GM21786 (cell line): Measurements from ENCODE around the gene WSCD2.
"Not testable (repeated sequence)": the region's sequence is repeated elsewhere in the genome, so short reads cannot be mapped to it uniquely, and the experiment has no call there.

Source experiments
- ATAC-seq: cut with Tn5 transposase; IDR thresholded peaks from one replicate; pipeline ENCODE4 v1.9.1; 2021; ENCODE audit not compliant: unreplicated experiment

The WSCD2 gene

DNA sequence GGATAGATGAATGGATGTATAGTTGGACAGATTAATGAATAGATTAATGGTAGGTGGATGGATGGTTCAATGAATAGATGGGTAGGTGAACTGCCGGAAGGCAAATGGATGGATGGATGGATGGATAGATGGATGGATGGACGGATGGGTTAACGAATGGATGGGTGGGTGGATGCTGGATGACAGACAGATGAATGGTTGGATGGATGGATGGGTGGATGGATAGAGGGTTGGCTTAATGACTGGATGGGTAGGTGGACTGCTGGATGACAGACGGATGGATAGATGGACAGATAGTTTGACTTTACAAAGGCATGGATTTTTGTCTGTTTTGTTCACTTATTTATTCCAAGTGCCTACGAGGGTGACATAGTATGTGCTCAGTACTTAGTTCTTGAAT, 64.4 kb downstream of the WSCD2 start:
- no peak for ATAC-seq

DNA sequence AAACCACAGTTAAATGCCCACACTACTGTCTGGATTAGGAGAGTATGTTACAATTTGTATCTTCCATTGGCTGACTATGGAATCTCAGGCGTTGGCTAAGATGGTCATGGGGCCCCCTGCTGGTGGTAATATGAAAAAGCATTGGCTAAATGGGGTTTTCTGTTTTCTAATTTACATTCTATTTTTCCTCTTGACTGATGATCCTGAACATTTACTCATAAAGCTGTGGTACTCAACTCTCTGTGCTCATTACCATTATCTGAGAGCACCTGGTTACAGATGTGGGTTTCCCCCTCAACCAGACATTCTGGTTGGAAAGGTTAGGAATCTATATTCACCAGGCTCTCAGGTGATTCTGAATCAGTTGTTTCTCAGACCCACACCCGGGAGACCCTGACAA, 64.8 kb downstream of the WSCD2 start:
- ATAC-seq = no peak

DNA sequence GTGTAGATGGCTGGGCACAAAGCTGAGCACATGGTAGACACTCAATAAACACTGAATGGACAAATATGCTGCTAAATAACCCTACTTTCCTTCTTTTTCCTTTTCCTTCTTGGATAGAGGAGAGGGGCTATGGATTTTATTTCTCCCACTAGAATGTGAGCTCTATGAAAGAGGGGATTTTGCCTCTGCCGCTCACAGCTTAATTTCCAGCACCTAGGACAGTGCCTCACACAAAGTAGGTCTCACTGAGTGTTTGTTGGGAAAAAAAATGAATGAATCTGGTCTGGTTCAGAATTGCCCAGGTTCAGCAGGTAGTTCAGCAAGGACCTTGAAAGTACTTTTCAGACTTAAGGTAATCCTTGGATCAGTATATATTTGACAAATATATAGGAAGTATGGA, 65.5 kb downstream of the WSCD2 start:
- no peak for ATAC-seq

DNA sequence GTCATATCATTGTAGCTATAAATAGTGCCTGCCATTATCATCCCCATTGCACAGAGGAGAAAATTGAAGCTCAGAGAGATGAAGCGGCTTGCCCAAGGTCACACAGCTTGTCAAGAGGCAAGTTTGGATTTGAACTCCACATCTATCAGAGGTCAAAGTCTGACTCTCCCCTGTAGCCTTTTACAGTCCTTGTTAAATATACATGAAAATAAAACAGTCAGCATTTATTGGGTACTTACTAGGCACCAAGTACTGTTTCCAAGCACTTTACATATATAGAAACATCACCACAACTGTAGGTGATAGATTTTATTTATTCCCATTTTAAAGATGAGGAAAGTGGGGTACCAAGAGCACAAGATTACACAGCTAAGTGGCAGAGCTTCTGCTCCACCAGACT, 67.2 kb downstream of the WSCD2 start:
- ATAC-seq = no peak

DNA sequence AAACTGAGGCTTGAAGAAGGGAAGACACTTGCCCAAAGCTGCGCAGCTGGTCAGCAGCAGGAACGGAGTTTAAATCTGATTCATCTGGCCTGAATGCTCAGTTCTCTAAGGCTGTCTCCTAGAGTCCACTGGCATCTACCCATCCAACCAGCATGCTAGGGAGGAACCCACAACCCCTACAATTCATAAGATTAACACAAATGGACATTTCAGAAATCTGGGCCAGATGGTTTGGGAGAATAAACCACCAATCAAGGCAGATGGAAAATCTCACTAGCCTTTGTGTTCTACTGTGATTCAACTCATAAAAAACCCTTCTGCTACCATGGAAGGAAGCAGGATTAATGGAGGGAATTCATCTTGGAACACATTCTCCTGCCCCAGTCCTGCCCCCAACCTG, 67.8 kb downstream of the WSCD2 start:
- no peak for ATAC-seq

DNA sequence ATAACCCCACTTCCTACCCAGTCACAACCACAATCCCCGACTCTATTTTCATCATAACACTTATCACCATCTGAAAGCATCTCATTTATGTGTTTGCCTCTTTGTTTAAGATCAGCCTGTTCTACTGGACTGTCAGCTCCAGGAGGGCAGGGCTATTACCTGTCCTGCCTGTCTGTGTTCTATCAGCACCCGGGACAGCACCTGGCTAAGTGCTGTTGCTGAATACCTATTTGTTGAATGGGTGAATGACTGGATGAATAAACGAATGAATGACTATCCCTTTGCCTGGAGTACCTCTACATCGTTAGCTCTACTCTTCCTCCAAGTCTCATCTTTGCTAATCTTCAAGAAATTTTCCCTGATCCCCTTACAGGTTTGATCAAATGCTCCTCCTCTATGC, 69.0 kb downstream of the WSCD2 start:
- ATAC-seq = no peak

DNA sequence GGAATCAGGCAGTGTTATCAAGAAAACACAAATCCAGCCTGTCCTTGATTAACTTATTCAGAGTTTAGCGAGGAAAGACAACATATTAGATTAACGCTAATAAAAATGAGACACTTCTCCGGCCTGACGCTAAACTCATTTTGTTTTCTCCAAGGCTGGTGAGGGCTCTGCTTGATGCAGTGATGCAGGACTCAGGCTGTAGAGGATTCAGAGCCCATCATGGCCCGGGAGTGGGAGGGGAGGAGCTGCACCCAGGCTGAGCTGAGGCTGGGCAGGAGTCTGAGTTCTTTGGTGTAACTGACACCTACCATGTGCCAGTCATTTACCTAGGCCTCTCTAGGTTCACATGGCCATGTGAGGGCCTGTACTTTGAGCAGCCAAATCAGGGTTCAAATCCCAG, 70.0 kb downstream of the WSCD2 start:
- ATAC-seq = no peak

DNA sequence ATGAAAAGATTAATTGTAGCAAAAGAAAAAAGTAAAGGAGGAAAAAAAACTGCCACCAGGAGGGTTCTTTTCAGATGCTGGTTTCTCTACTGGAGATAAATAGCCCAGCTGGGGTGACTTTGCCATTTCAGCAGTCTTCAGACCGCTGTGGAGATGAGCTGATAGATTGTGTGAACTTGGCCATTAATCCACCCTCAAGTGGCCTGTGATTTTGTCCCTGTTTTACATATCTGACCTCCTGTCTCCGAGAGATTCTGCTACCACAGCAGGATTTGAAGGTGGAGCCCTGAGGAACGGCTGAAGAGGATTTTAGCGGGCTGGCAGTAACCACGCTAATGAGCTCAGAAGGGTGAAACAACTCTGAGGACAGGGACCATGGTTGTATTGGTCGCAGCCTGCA, 72.7 kb downstream of the WSCD2 start:
- ATAC-seq = no peak

DNA sequence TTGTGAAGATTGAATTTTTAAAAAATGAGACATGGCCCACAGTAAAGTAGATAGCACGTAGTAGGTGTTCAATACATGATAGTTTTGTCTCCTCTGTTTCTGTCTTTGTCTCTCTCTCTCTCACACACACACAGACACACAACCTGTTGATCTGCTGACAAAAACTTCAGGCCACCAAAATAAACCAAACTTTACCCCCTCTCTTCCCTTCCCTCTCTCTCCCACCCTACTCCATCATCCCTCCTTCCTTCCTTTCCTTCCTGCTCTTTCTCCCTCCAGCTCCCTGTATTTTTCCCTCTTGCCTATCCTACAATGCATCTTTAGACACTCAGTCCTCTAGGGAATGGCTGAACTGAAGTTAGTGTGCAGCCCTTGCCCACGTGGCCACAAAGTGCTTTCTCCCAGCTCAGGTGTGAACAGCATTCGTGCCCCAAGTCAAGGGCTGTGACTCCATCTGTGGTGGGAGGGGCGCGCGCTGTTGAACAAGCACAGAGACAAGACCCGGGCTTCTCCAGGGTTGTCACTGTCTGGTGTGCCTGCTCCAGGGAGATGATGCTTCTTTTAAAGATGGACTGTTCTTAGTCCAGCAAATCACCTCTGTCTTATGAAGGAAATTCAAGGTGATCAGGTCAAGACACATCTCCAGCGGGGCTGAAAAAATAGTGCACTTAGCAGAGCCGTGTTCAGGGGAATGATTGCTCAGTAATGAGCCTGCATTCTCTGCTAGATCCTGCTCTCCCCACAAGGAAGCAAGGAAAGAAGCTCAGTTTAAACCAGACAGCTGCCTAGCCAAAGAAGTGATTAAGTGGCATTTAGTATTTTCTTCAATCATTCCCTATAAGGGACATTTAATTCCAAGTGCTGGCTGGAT, 75.3 kb downstream of the WSCD2 start:
- no peak for ATAC-seq

DNA sequence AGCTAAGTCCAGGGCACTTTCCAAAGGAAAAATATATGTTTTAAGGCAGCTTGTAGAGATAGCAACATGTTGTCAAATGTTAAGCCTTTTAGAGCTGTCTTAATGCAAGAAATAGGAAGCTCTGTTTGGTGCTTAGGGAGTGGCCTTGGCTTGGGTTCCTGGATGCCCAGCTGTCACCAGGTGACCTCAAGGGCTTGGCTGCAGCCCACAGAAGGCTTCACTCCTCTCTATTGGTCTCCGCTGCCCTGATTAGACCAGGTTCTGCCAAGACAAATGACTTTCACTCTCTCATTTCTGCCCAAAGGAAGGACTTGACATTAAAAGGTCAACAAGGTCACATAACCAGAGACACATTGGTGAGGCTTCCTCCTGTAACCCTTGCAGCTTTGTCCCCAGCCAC, 76.8 kb downstream of the WSCD2 start:
- no peak for ATAC-seq

DNA sequence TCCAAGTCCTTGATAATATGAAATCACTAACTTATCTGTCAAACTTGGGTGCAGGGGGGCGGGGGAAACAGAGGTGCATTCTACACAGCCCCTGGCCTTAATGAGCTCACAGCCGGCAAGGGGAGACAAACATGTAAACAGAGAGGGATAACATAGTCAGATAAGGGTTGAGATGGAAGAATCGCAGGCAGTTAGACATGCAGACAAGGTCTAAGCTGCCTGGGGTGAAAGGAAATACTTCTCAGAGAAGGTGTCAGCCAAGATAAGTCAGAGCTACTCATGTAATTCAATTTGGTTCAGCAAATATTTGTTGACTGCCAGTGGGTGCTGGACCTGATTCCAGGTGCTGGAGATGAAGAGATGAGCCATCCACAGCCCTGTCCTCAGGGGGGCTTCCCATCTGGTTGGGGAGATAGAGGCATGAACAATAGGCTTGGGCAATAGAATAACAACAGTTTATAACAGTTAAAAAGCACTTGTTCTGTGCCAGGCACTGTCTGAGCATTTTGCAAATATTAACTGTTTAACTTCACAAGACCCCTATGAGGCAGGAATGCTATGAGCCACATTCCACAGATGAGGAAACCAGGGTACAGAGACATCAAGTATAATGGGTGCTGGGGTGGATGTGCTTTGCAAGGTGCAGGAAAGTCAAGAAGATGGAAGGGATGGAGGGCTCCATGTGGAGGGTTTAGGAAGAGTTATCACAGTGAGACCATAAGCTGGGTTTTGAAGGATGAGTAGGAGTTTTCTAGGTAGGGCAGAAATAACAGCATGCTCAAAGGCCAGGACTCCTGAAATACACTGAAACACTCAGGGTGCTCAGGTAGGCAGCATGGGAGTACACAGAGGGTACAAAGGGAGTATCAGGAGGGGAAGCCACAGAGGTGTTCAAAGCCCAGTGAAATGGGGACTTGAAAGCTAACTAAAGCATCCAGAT, 79.0 kb downstream of the WSCD2 start:
- ATAC-seq = no peak

DNA sequence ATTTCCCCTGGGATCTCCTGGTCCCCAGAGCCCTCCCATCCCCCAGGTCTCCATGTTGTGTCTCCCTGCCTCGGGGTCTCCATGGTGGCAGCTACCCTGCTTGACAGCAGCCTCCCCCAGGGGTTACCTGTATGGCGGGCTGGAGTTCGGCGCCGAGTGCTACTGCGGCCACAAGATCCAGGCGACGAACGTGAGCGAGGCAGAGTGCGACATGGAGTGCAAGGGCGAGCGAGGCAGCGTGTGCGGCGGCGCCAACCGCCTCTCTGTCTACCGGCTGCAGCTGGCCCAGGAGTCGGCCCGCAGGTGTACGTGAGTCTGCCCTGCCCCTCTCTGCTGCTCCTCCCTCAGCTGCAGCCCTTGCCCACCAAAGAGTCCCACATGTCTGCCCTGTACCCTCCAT, 80.9 kb downstream of the WSCD2 start:
- ATAC-seq = no peak

DNA sequence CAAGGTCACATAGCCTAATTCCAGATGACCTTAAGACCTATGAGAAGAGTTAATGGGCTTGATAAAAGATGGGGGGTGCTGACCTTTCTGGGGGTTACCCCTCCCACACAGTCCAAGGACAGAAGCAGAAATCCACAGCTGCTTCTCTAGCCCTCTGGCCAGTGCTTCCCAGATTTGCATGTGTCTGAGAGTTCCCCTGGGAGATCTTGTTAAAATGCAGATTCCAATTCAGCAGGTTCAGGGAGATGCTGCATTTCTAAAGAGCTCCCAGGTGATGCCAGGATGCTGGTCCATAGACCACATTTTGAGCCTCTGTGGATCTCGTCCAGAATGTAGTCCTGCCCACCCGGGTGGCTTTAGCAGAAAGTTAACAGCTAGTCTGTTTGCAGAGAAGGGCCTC, 82.1 kb downstream of the WSCD2 start:
- ATAC-seq = no peak

DNA sequence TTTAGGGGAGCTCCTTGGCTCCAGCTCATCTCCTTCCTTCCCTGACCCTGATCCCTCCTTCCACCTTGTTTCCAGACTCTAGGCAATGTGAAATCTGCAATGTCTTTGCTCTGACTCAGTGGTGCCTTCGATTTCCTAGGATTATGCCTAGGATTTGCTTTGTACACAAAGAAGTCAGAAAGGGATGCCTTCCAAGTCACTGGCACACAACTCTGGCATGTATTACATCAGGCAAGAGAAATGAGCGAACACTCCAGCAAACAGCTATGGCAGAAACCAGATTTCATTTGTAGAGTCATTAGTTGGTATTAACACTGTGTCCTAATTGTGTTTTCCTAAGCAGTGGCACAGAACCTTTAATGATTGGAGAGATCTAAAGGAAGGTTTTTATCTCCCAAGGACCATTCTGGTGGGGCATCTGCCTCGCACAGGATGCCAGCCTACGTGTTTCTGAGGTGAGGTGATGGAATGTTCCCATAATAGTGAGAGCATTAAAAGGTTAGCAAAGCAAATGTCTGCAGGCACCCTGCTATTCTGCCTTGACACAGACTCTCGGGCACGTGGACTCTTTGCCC, 84.9 kb downstream of the WSCD2 start:
- ATAC-seq = no peak

DNA sequence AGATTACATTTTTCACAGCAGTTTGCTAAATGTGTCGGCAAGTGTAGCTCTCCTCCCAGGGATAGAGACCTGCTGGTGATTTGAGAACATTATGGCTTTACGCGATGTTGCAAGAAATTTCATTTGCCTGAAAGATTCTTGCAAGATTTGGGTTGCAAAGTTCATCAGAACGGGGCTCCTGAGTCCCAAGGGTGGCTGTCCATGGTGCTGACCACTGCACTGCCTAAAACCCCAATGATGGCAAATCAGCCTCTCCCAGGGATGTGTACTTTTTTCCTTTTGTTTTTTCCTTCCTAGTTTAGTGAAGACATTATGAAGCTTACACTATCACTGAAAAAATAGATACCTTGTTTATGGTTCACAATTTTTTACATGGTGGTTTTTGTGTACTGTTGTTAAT, 85.4 kb downstream of the WSCD2 start:
- no peak for ATAC-seq

DNA sequence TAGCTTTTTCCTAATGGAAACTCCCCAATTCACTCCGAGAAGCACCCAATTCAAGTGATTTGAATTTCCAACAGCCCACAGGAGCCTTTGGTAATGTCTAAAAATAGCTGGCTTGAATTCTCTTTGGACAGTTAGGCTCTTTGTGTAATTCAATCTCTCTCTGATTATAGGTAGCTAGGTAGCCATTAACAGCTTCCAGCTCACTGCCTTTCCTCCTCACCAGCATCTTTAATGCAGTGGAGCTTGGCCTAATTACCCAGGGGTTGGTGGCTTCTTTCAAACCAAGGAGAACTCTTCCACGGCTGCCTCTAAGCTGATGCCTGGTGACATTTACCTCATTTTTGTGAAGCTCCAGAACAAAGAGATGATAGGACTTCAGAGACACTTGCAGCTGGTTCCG, 86.4 kb downstream of the WSCD2 start:
- ATAC-seq = no peak

DNA sequence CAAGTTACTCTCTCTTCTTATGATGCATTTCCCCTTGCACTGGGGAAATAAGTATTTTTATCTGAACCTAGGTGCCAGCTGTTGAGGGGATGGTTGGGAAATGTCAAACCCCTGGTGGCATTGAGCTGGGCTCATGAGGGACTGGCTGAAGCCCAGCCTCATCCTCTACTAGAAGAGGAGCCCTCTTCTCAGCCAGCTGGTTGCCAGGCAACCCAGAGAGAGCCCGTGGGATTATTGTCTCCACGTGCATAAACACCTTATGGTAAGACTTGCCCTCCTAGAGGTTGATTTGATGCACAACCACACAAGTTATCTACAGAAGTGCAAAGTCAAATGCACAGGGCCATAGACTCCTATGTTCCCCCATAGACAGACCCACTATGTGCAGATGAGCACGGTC, 89.8 kb downstream of the WSCD2 start:
- no peak for ATAC-seq

DNA sequence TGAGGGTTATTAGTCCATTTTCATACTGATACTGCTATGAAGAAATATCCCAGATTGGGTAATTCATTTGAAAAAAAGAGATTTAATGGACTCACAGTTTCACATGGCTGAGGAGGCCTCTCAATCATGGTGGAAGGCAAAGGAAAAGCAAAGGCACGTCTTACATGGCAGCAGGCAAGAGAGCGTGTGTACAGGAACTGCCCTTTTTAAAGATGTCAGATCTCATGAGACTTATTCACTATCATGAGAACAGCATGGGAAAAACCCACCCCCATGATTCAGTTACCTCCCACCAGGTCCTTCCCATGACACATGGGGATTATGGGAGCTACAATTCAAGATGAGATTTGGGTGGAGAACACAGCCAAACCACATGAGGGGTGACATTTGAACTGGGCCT, 96.0 kb downstream of the WSCD2 start:
- ATAC-seq = not testable (repeated sequence)

DNA sequence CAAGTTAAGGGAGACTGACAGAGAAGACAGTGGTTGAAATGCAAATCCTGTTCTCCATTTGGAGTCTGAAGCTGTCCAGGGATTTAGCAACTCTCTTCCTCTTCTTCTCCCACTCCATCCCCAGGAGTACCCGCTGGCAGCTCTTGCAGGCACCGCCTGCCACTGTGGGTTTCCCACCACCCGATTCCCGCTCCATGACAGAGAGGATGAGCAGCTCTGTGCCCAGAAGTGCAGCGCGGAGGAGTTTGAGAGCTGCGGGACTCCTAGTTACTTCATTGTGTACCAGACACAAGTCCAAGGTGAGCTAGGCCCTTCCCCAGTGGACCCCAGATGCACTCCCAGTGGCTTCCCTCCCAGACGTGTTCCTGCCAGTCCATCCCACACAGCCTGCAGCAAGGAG, 97.8 kb downstream of the WSCD2 start:
- ATAC-seq = no peak

DNA sequence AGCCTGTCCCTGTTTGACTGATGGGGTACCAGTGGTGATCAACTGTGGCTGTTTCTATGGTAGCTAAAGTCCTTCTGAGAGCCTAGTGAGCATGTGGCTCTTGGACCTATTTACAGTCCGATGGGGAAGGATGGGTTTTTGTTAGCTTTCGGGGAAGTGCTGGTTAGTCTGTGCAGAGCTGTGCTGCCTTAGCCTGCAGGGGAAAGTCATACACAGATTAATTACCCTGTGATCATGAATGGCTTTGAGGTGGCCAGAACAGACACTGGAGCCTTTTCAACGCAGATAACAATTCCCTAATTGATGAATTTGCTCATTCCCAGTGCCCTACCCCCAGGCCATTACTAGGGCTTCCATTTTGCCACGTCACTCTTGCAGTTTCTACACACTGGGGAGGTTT, 99.7 kb downstream of the WSCD2 start:
- no peak for ATAC-seq

DNA sequence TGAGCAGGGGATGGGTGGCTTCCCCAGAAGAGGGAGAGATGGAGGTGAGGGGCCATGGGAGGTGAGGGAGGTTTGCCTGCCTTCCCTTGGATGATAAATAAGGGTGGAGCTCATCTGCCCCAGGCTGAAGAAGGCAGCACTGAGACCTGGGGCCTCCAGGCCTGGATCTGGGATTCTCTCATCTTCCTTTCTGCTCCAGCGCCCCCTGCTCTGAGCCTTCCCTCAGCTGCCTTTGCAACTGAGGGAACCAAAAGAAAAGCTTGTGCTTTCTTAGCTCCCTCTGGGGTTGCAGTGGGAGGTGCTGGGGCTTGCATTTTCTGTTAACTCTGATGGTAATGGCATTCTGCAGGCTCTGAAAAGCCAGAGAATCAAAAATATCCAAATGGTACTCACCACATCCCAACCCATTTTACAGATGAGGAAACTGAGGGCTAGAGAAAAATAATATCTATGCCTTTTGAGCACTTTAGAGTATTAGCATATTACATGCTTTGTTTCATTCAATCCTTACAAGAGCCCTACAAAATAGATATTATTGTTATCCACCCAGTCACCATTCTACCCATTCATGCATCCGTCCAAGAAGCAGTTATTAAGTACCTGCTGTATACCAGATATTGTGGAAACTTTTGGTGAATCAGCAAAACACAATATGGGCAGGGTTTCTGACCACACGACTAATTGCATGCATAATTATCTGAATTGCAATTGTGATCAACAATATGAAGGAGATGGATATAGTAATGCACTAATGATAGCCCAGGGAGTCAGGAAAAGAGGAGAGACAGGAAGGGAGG, 102.2 kb downstream of the WSCD2 start:
- no peak for ATAC-seq
